OCI-LY3 (cell line): ENCODE data around the gene FBXO42.

ENCODE experiments used
- H2AFZ ChIP-seq: fragments of 200-600, 300-600 bp; shearing (Covaris generic); 2 replicates; pipeline ENCODE4 v1.6.0; 2014; ENCODE audit warnings: antibody characterized with exemption, low read depth, low read length
- H3K27ac ChIP-seq: fragments of 200-600, 300-600 bp; sonication (generic); 2 replicates; pipeline ENCODE4 v1.5.1; 2014; ENCODE audit warnings: mild to moderate bottlenecking, low read length, moderate library complexity, mixed read lengths
- H3K27me3 ChIP-seq: fragments of 200-600, 300-600 bp; sonication (generic); 2 replicates; pipeline ENCODE4 v1.6.1; 2014; ENCODE audit warnings: low read depth, low read length, mixed read lengths
- H3K36me3 ChIP-seq: fragments of 200-600, 300-600 bp; sonication (generic); replicated peaks from 2 replicates; pipeline ENCODE3; 2014; ENCODE audit warnings: low read depth, low read length, mixed read lengths
- H3K4me1 ChIP-seq: fragments of 300-600, 200-600 bp; sonication (generic); 2 replicates; pipeline ENCODE4 v1.6.1; 2014; ENCODE audit warnings: low read length, mixed read lengths
- H3K4me2 ChIP-seq: fragments of 200-600, 300-600 bp; sonication (generic); 2 replicates; pipeline ENCODE4 v1.6.1; 2014; ENCODE audit warnings: low read length, mixed read lengths
- H3K4me3 ChIP-seq: fragments of 300-600, 200-600 bp; sonication (generic); 2 replicates; pipeline ENCODE4 v1.5.1; 2014; ENCODE audit warnings: antibody characterized with exemption, mild to moderate bottlenecking, low read length, moderate library complexity
- H3K79me2 ChIP-seq: fragments of 300-600, 200-600 bp; shearing (Covaris generic); 2 replicates; pipeline ENCODE4 v1.6.1; 2014; ENCODE audit warnings: mild to moderate bottlenecking, low read length, mixed read lengths
- H3K9ac ChIP-seq: fragments of 300-600, 200-600 bp; shearing (Covaris generic); 2 replicates; pipeline ENCODE4 v1.6.0; 2014; ENCODE audit warnings: mild to moderate bottlenecking, low read length, moderate library complexity
- H3K9me3 ChIP-seq: fragments of 200-600, 300-600 bp; shearing (Covaris generic); 2 replicates; pipeline ENCODE4 v1.6.1; 2014; ENCODE audit warnings: low read length, mixed read lengths; ENCODE audit not compliant: insufficient read depth
- H4K20me1 ChIP-seq: fragments of 200-600, 300-600 bp; sonication (generic); 2 replicates; pipeline ENCODE4 v1.6.1; 2016; ENCODE audit warnings: low read length, mixed read lengths; ENCODE audit not compliant: insufficient read depth
- EZH2phosphoT487 ChIP-seq: fragments of 200-600 bp; shearing (Covaris generic); IDR thresholded peaks from 2 replicates; pipeline ENCODE4 v1.6.1; 2018; ENCODE audit warnings: antibody characterized with exemption, mixed run types, low read depth
- TF ChIP-seq, protein P1 (sequence below): fragments of 200-600, 300-600 bp; sonication (generic); IDR thresholded peaks from 2 replicates; pipeline ENCODE4 v1.5.1; 2014; ENCODE audit warnings: antibody characterized with exemption, low read length, low read depth

FBXO42 gene

DNA sequence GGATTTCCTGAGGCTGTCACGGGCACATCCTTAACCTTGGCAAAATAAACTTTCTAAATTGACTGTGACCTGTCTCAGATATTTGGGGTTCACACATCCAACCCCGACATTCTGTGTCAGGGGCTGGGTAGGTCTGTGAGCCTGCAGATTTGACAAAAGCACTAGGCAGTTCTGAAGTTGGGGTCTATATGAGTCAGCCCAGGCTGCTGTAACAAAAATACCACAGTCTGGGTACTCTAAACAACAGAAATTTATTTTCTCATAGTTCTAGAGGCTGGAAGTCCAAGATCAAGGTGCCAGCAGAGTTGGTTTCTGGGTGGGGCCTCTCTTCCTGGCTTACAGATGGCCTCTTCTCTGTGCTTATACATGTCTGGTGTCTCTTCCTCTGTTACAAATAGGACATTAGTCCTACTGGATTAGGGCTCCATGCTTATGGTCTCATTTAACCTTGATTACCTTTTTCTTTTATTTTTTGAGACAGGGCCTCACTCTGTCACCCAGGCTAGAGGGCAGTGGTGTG, 112.2 kb downstream of the FBXO42 start:
- no peaks in the 10 kb centered on the region for H3K9me3 ChIP-seq
- H3K4me2 ChIP-seq: no peak overlapping the region
- no peak overlapping the region for H3K4me3 ChIP-seq
- no peaks in the 10 kb centered on the region for H3K27me3 ChIP-seq
- no peak overlapping the region for H3K27ac ChIP-seq
- no peak overlapping the region for H2AFZ ChIP-seq
- TF ChIP-seq, protein P1, sequence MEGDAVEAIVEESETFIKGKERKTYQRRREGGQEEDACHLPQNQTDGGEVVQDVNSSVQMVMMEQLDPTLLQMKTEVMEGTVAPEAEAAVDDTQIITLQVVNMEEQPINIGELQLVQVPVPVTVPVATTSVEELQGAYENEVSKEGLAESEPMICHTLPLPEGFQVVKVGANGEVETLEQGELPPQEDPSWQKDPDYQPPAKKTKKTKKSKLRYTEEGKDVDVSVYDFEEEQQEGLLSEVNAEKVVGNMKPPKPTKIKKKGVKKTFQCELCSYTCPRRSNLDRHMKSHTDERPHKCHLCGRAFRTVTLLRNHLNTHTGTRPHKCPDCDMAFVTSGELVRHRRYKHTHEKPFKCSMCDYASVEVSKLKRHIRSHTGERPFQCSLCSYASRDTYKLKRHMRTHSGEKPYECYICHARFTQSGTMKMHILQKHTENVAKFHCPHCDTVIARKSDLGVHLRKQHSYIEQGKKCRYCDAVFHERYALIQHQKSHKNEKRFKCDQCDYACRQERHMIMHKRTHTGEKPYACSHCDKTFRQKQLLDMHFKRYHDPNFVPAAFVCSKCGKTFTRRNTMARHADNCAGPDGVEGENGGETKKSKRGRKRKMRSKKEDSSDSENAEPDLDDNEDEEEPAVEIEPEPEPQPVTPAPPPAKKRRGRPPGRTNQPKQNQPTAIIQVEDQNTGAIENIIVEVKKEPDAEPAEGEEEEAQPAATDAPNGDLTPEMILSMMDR: no peak
- no peak for TF ChIP-seq EZH2phosphoT487
- H3K9ac ChIP-seq: no peak overlapping the region
- peaks cover 11% of the 10 kb centered on the region for H3K4me1 ChIP-seq
- H3K79me2 ChIP-seq: no peaks in the 10 kb centered on the region
- no peaks in the 10 kb centered on the region for H3K36me3 ChIP-seq
- H4K20me1 ChIP-seq: no peaks in the 10 kb centered on the region

DNA sequence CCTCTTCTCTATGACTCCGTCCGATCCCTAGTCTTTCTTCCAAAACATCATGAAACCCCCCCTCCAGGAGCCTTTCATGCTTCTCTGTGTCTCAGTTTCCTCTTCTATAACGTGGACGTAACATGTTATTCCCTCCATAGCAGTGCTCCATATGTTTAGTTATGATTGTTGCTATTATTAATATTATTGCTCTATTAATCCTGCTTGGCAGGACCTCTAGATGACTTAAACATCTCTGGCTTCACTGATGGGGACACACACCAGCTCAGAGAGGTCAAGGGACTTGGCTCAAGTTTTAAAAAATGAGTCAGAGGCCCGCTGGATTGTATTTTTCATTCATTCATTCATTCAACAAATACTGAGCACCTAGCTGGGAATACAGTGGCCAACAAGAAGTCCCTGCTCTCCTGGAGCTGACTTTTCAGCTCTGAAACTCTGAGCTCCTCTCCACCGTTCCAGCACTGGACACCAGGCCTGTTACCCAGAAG, 114.9 kb downstream of the FBXO42 start:
- peak overlapping the region; percentile 84 for H3K9ac ChIP-seq
- no peaks in the 10 kb centered on the region for H3K27me3 ChIP-seq
- no peaks in the 10 kb centered on the region for H4K20me1 ChIP-seq
- peak overlapping the region; percentile 96 for H3K4me3 ChIP-seq
- no peaks in the 10 kb centered on the region for H3K9me3 ChIP-seq
- no peak overlapping the region for H3K27ac ChIP-seq
- H2AFZ ChIP-seq: peak overlapping the region; percentile 71; the same call in 1 of the 2 replicates
- no peaks in the 10 kb centered on the region for H3K79me2 ChIP-seq
- peak overlapping the region; percentile 77 for H3K4me2 ChIP-seq
- TF ChIP-seq, protein P1: no peak
- TF ChIP-seq EZH2phosphoT487: no peak
- H3K36me3 ChIP-seq: no peaks in the 10 kb centered on the region
- peaks cover 11% of the 10 kb centered on the region for H3K4me1 ChIP-seq

DNA sequence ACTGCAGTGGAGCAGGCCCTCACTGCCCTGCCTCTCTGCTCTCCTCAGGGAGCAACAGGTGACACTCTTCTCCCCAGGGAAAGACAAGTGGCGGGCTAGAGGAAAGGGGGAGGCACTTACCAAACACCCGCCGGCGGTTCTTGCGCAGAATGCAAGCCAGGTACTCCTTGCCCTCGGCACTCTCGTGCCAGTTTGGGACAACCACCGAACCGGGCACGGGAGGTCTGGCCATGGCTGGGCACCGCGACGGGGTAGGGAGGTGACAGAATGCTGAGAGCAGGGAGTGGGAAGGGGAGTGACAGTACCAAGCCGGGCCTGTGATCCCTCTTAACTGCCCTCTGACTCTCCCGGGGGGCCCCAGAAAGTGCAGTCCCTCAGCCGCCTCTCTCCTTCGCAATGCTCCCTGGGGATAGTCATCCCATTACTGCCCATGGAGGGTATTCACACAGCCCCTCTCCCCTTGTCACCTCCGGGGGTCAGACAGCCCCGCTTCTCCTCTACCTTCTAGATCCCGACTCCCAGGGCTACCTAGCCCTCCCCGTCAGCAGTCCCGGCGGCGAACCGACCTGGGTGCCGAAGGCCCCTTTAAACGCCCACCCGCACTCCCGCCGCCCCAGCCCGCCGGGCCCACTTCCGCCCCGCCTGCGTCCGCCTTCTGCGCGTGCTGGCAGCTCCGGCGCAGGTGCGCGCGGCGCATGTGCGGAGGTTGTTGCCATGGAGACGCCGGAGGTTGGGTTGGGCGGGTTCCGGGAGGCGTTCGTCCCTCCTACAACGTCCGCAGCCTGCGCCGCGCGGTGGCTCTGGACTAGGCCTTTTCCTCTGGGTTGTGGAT, 115.6 kb downstream of the FBXO42 start, which contains the start of gene CPLANE2:
TSS of gene CPLANE2 (minus strand) at position 673 of the 832 bp plus-strand sequence. CDS start at position 232, 441 bp downstream.
- Histone ChIP-seq H3K27ac (peak within 1 kb of the TSS; percentile 37; the same call in 1 of the 2 replicates), H3K4me1 (peaks cover 11% of the 10 kb centered on the region), H3K79me2 (no peaks in the 10 kb centered on the region)

More for the DNA sequence above, 115.6 kb downstream of the FBXO42 start, which contains the start of gene CPLANE2:
- H2AFZ ChIP-seq: peak within 1 kb of the TSS; percentile 71; the same call in 1 of the 2 replicates
- H3K36me3 ChIP-seq: no peaks in the 10 kb centered on the region
- no peaks in the 10 kb centered on the region for H3K9me3 ChIP-seq
- TF ChIP-seq, protein P1: no peak
- TF ChIP-seq EZH2phosphoT487: no peak
- no peaks in the 10 kb centered on the region for H4K20me1 ChIP-seq
- no peaks in the 10 kb centered on the region for H3K27me3 ChIP-seq
- H3K9ac ChIP-seq: peak within 1 kb of the TSS; percentile 84
- peak within 1 kb of the TSS; percentile 77 for H3K4me2 ChIP-seq
- H3K4me3 ChIP-seq: peak within 1 kb of the TSS; percentile 96
